Stimulated activated CD4-positive, alpha-beta T cell treated with anti-CD3 and anti-CD28 coated beads, TNF-alpha, amount 100 ng/mL, for 24 hours (primary cell): Measurements from ENCODE around the gene INSC.
"Not testable (repeated sequence)": the region's sequence is repeated elsewhere in the genome, so short reads cannot be mapped to it uniquely, and the experiment has no call there.

Source experiments
- DNase-seq, 3 experiments: peaks; one replicate each; pipeline ENCODE4 v3.0.0-alpha.2; 2020; ENCODE audit warnings: low read depth in 3 of 3

Gene INSC

GRCh38 chr11:15114501-15115475 lies at the start of gene INSC:
Gene INSC (plus strand): TSS chr11:15114923. CDS start chr11:15149175, 34,252 bp downstream.
- no peak for DNase-seq

- not testable (repeated sequence) for DNase-seq
Measured at GRCh38 chr11:15069751-15070150, 45.0 kb upstream of the INSC start.

- no peak for DNase-seq
Measured at GRCh38 chr11:15071556-15072255, 43.0 kb upstream of the INSC start.

- no peak for DNase-seq
Measured at GRCh38 chr11:15072551-15073143, 42.1 kb upstream of the INSC start.

GRCh38 chr11:15073361-15074205 lies 41.1 kb upstream of the INSC start, which contains the start of gene CALCB:
Gene CALCB (plus strand): TSS chr11:15073593. CDS start chr11:15074719, 1,126 bp downstream.
- peak in 1 of 3 experiments; percentile 44 for DNase-seq

GRCh38 chr11:15074206-15075161 lies 40.2 kb upstream of the INSC start:
- DNase-seq = peak; percentile 78 to 89 (median 79)

GRCh38 chr11:15075162-15075526 lies 39.6 kb upstream of the INSC start:
- no peak for DNase-seq

GRCh38 chr11:15091175-15091574 lies 23.5 kb upstream of the INSC start:
- DNase-seq = no peak

GRCh38 chr11:15091625-15092024 lies 23.1 kb upstream of the INSC start:
- DNase-seq = no peak

- DNase-seq = no peak
Measured at GRCh38 chr11:15093432-15093831, 21.3 kb upstream of the INSC start.

- DNase-seq = no peak
Measured at GRCh38 chr11:15095736-15096228, 18.9 kb upstream of the INSC start.

- no peak for DNase-seq
Measured at GRCh38 chr11:15097411-15097810, 17.3 kb upstream of the INSC start.

- no peak for DNase-seq
Measured at GRCh38 chr11:15099267-15099666, 15.5 kb upstream of the INSC start.

- DNase-seq = peak; percentile 17 to 50 (median 28)
Measured at GRCh38 chr11:15101072-15101709, 13.5 kb upstream of the INSC start.

- no peak for DNase-seq
Measured at GRCh38 chr11:15104166-15104565, 10.6 kb upstream of the INSC start.

GRCh38 chr11:15106201-15106965 lies 8.3 kb upstream of the INSC start:
- DNase-seq = no peak

GRCh38 chr11:15107730-15108515 lies 6.8 kb upstream of the INSC start:
- no peak for DNase-seq

GRCh38 chr11:15108592-15109130 lies 6.1 kb upstream of the INSC start:
- no peak for DNase-seq
